Measurements from ENCODE around the gene RNF114. TPM values are rescaled to one million over a fixed set of nuclear protein-coding genes. Genes with fewer than 3 reads are reported as not detected.
"Not testable (repeated sequence)": the region's sequence is repeated elsewhere in the genome, so short reads cannot be mapped to it uniquely, and the experiment has no call there.

Gene RNF114

GRCh38 chr20:50000548-50001222 is 64.5 kb downstream of the RNF114 start:
- not testable (repeated sequence) for H3K27me3 ChIP-seq (ENCODE audit: insufficient read depth, low read length, poor library complexity); H3K79me1 ChIP-seq (ENCODE audit: low read length); H3K4me3 ChIP-seq (ENCODE audit: low read length); DNase-seq; H3K27ac ChIP-seq (ENCODE audit: low read depth, low read length); H2AK5ac ChIP-seq (ENCODE audit: low read length); H3K18ac ChIP-seq (ENCODE audit: low read length); H3K56ac ChIP-seq (ENCODE audit: low read length); H4K8ac ChIP-seq (ENCODE audit: low read depth, low read length); H3K4ac ChIP-seq (ENCODE audit: low read depth, low read length); H2BK120ac ChIP-seq (ENCODE audit: low read depth, low read length); H4K5ac ChIP-seq (ENCODE audit: low read length); H2BK15ac ChIP-seq (replicated peaks; ENCODE audit: low read depth); H3K4me2 ChIP-seq (ENCODE audit: low read length); H3K23ac ChIP-seq (ENCODE audit: low read length); H2BK5ac ChIP-seq (ENCODE audit: low read length); H3K36me3 ChIP-seq (ENCODE audit: control insufficient read depth, insufficient read depth, low read length); H3K4me1 ChIP-seq (ENCODE audit: control insufficient read depth, low read depth, low read length); H3K79me2 ChIP-seq (ENCODE audit: control insufficient read depth, insufficient read depth, low read length); H3K9ac ChIP-seq (ENCODE audit: low read length)
- WGBS (ENCODE audit: extremely low coverage, insufficient coverage, low lambda C conversion rate): no CpG with 5 or more reads among the region's 14 CpGs

DNA sequence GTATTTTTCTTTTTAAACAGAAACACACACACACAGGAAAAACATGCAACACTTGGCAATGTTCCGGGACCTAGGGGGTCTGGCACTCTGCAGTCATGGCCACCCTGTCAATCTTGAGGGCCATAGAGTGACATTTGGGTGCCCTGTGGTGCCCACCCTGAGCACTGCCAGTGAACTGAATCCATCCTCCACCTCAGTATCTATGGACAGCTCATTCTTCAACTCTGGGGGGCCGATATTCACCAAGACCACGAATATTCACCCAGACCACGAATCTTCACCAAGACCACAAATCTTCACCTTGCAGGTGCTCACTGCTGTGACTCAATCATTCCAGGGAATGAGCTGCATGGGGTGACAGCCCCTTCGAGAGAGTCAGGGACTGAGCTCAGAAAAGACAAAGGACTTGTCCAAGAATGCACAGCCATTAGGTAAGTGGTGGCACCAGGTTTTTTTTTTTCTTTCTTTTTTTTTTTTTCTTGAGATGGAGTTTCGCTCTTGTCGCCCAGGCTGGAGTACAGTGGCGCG is 65.7 kb downstream of the RNF114 start:
- H2BK5ac ChIP-seq (ENCODE audit: low read length): no peak overlapping the region
- WGBS (ENCODE audit: extremely low coverage, insufficient coverage, low lambda C conversion rate): no CpG with 5 or more reads among the region's 9 CpGs
- peaks cover 2% of the 10 kb centered on the region for H3K4me1 ChIP-seq (ENCODE audit: control insufficient read depth, low read depth, low read length)
- H3K4ac ChIP-seq (ENCODE audit: low read depth, low read length): no peak overlapping the region
- H3K4me2 ChIP-seq (ENCODE audit: low read length): no peak overlapping the region
- H2BK120ac ChIP-seq (ENCODE audit: low read depth, low read length): no peak overlapping the region
- no peaks in the 10 kb centered on the region for H3K36me3 ChIP-seq (ENCODE audit: control insufficient read depth, insufficient read depth, low read length)
- no peaks in the 10 kb centered on the region for H3K27me3 ChIP-seq (ENCODE audit: insufficient read depth, low read length, poor library complexity)
- no peak overlapping the region for H3K18ac ChIP-seq (ENCODE audit: low read length)
- H3K79me2 ChIP-seq (ENCODE audit: control insufficient read depth, insufficient read depth, low read length): no peaks in the 10 kb centered on the region
- no peak overlapping the region for H3K56ac ChIP-seq (ENCODE audit: low read length)
- no peak for DNase-seq
- no peak overlapping the region for H4K8ac ChIP-seq (ENCODE audit: low read depth, low read length)
- H2BK15ac ChIP-seq (replicated peaks; ENCODE audit: low read depth): no peak overlapping the region
- no peak overlapping the region for H4K5ac ChIP-seq (ENCODE audit: low read length)
- no peak overlapping the region for H3K4me3 ChIP-seq (ENCODE audit: low read length)
- H3K9ac ChIP-seq (ENCODE audit: low read length): no peak overlapping the region
- H2AK5ac ChIP-seq (ENCODE audit: low read length): no peak overlapping the region
- H3K27ac ChIP-seq (ENCODE audit: low read depth, low read length): no peak overlapping the region
- no peaks in the 10 kb centered on the region for H3K79me1 ChIP-seq (ENCODE audit: low read length)
- H3K23ac ChIP-seq (ENCODE audit: low read length): no peak overlapping the region

GRCh38 chr20:50003253-50003656 is 67.1 kb downstream of the RNF114 start:
- Histone ChIP-seq H3K27me3 (ENCODE audit: insufficient read depth, low read length, poor library complexity) (no peaks in the 10 kb centered on the region), H3K36me3 (ENCODE audit: control insufficient read depth, insufficient read depth, low read length) (no peaks in the 10 kb centered on the region), H2BK15ac (replicated peaks; ENCODE audit: low read depth) (no peak overlapping the region), H3K4me1 (ENCODE audit: control insufficient read depth, low read depth, low read length) (peaks cover under 1% of the 10 kb centered on the region), H3K4me2 (ENCODE audit: low read length) (no peak overlapping the region), H3K4ac (ENCODE audit: low read depth, low read length) (no peak overlapping the region), H3K18ac (ENCODE audit: low read length) (no peak overlapping the region), H3K79me2 (ENCODE audit: control insufficient read depth, insufficient read depth, low read length) (no peaks in the 10 kb centered on the region), H4K8ac (ENCODE audit: low read depth, low read length) (no peak overlapping the region), H3K23ac (ENCODE audit: low read length) (no peak overlapping the region), H3K9ac (ENCODE audit: low read length) (no peak overlapping the region), H3K4me3 (ENCODE audit: low read length) (no peak overlapping the region), H3K79me1 (ENCODE audit: low read length) (no peaks in the 10 kb centered on the region), H3K56ac (ENCODE audit: low read length) (no peak overlapping the region), H2BK5ac (ENCODE audit: low read length) (no peak overlapping the region), H2BK120ac (ENCODE audit: low read depth, low read length) (no peak overlapping the region), H2AK5ac (ENCODE audit: low read length) (no peak overlapping the region), H3K27ac (ENCODE audit: low read depth, low read length) (no peak overlapping the region), H4K5ac (ENCODE audit: low read length) (no peak overlapping the region)
- no peak for DNase-seq
- no CpG with 5 or more reads among the region's 4 CpGs for WGBS (ENCODE audit: extremely low coverage, insufficient coverage, low lambda C conversion rate)

Small RNA genes lying within 50 kb of the gene (small RNA-seq; reads per million reads assigned to genes)
- not detected for gene RF00017 (ENCODE audit: insufficient read depth)
- not detected for gene RF00019 (ENCODE audit: insufficient read depth)
- not detected for gene RNU6-147P (ENCODE audit: insufficient read depth)

Measured in mesendoderm (in vitro differentiated cells).